Suprapubic skin (tissue), 4 donors: ENCODE measurements around the gene CDK8.

Experiments used
- EP300 ChIP-seq: sonication (generic); formaldehyde crosslinking; IDR thresholded peaks from one replicate; pipeline ENCODE4 v1.6.1; 2017; ENCODE audit warnings: antibody characterized with exemption
- POLR2AphosphoS5 ChIP-seq, 3 donors: sonication (generic); formaldehyde crosslinking; IDR thresholded peaks; one replicate each; pipeline ENCODE4 v1.6.1; 2017; ENCODE audit warnings: antibody characterized with exemption in 3 of 3

- no peak for TF ChIP-seq POLR2AphosphoS5 (IDR thresholded peaks at IDR 0.05)
- no peak for TF ChIP-seq EP300
Measured at GRCh38 chr13:26335158-26335557, 81.2 kb downstream of the CDK8 start.
